HEK293 (cell line): ENCODE data around the gene TJP3.
A peak's percentile ranks its signal among the peaks of the same experiment; 100 is the strongest.

Source experiments
- CTCF ChIA-PET: fragments of 350-600 bp; formaldehyde crosslinking; extraction: SDS; loops from one replicate; lab custom pipeline; 2021; ENCODE audit warnings: antibody characterized with exemption; lab: Yijun Ruan, JAX
- POLR2A ChIA-PET: fragments of 300-600 bp; formaldehyde crosslinking; extraction: SDS; loops from one replicate; lab custom pipeline; 2020; ENCODE audit warnings: antibody characterized with exemption, inconsistent platforms; lab: Yijun Ruan, JAX
- H3K27ac ChIP-seq: fragments of 200-500 bp; sonication (Bioruptor generic); 2 replicates; pipeline ENCODE4 v1.5.1; 2014; ENCODE audit warnings: low read depth, low read length, control low read depth, inconsistent platforms; ENCODE audit errors: extremely low read depth
- H3K36me3 ChIP-seq, 2 experiments: fragments of 200-500 bp in 1 of 2; sonication (Bioruptor generic) in 1 of 2; 1 replicate in 1 of 2; 2 replicates in 1 of 2; pipeline ENCODE4 v1.5.1; 2014 to 2017; ENCODE audit warnings: inconsistent platforms in 2 of 2, low read length in 2 of 2; ENCODE audit not compliant: control insufficient read depth in 2 of 2, insufficient read depth in 1 of 2
- H3K4me1 ChIP-seq: fragments of 200-500 bp; sonication (Bioruptor generic); 2 replicates; pipeline ENCODE4 v1.5.1; 2014; ENCODE audit warnings: mild to moderate bottlenecking, low read length, inconsistent platforms; ENCODE audit not compliant: control insufficient read depth, insufficient read depth
- H3K4me3 ChIP-seq: 2 replicates; pipeline ENCODE4 v1.5.1; 2011; ENCODE audit warnings: low read depth, mild to moderate bottlenecking, control low read depth, low read length, moderate library complexity
- H3K9me3 ChIP-seq: fragments of 200-500 bp; sonication (Bioruptor generic); 2 replicates; pipeline ENCODE4 v1.5.1; 2014; ENCODE audit warnings: low read depth, low read length, inconsistent platforms; ENCODE audit not compliant: control insufficient read depth, insufficient read depth
- FEZF1 ChIP-seq: fragments of 450-650 bp; formaldehyde crosslinking; IDR thresholded peaks from 2 replicates; pipeline ENCODE4 v1.5.1; 2016; ENCODE audit warnings: missing biosample characterization, missing genetic modification characterization
- SP7 ChIP-seq: fragments of 450-650 bp; formaldehyde crosslinking; IDR thresholded peaks from 2 replicates; pipeline ENCODE4 v1.5.1; 2016; ENCODE audit warnings: missing biosample characterization, missing genetic modification characterization
- ZBTB17 ChIP-seq: fragments of 450-650 bp; formaldehyde crosslinking; IDR thresholded peaks from 2 replicates; pipeline ENCODE4 v1.5.1; 2016; ENCODE audit warnings: missing biosample characterization, missing genetic modification characterization
- ZFHX2 ChIP-seq: fragments of 450-650 bp; formaldehyde crosslinking; conservative IDR thresholded peaks from 2 replicates; pipeline ENCODE4 v1.5.1; 2016; ENCODE audit warnings: missing biosample characterization, missing genetic modification characterization
- ZNF132 ChIP-seq: fragments of 450-650 bp; formaldehyde crosslinking; IDR thresholded peaks from 2 replicates; pipeline ENCODE4 v1.5.1; 2017; ENCODE audit warnings: missing biosample characterization, missing genetic modification characterization, borderline replicate concordance
- ZNF324 ChIP-seq: fragments of 450-650 bp; formaldehyde crosslinking; IDR thresholded peaks from 2 replicates; pipeline ENCODE4 v1.5.1; 2016; ENCODE audit warnings: missing biosample characterization, missing genetic modification characterization
- ZNF366 ChIP-seq: fragments of 450-650 bp; formaldehyde crosslinking; conservative IDR thresholded peaks from 2 replicates; pipeline ENCODE4 v1.5.1; 2016; ENCODE audit warnings: missing biosample characterization, missing genetic modification characterization
- ZNF610 ChIP-seq: fragments of 450-650 bp; formaldehyde crosslinking; IDR thresholded peaks from 2 replicates; pipeline ENCODE4 v1.5.1; 2016; ENCODE audit warnings: missing biosample characterization, missing genetic modification characterization, borderline replicate concordance
- ZNF658 ChIP-seq: fragments of 450-650 bp; formaldehyde crosslinking; IDR thresholded peaks from 2 replicates; pipeline ENCODE4; 2016; ENCODE audit warnings: missing biosample characterization, missing genetic modification characterization
- TF ChIP-seq, protein P1 (sequence below): fragments of 450-650 bp; formaldehyde crosslinking; optimal IDR thresholded peaks from 2 replicates; pipeline ENCODE3; 2016; ENCODE audit warnings: missing biosample characterization, mild to moderate bottlenecking, missing genetic modification characterization
- TF ChIP-seq, protein P2 (sequence below): fragments of 450-650 bp; formaldehyde crosslinking; IDR thresholded peaks from 2 replicates; pipeline ENCODE4 v1.5.1; 2016; ENCODE audit warnings: missing biosample characterization, missing genetic modification characterization
- TF ChIP-seq, protein P3 (sequence below): fragments of 450-650 bp; formaldehyde crosslinking; IDR thresholded peaks from 2 replicates; pipeline ENCODE4 v1.5.1; 2016; ENCODE audit warnings: missing biosample characterization, missing genetic modification characterization, borderline replicate concordance
- TF ChIP-seq, protein P4 (sequence below): fragments of 450-650 bp; formaldehyde crosslinking; IDR thresholded peaks from 2 replicates; pipeline ENCODE4 v1.5.1; 2017; ENCODE audit warnings: missing biosample characterization, missing genetic modification characterization
- TF ChIP-seq, protein P5 (sequence below): fragments of 450-650 bp; formaldehyde crosslinking; IDR thresholded peaks from 2 replicates; pipeline ENCODE4 v1.5.1; 2016; ENCODE audit warnings: missing biosample characterization, missing genetic modification characterization

The TJP3 gene

DNA sequence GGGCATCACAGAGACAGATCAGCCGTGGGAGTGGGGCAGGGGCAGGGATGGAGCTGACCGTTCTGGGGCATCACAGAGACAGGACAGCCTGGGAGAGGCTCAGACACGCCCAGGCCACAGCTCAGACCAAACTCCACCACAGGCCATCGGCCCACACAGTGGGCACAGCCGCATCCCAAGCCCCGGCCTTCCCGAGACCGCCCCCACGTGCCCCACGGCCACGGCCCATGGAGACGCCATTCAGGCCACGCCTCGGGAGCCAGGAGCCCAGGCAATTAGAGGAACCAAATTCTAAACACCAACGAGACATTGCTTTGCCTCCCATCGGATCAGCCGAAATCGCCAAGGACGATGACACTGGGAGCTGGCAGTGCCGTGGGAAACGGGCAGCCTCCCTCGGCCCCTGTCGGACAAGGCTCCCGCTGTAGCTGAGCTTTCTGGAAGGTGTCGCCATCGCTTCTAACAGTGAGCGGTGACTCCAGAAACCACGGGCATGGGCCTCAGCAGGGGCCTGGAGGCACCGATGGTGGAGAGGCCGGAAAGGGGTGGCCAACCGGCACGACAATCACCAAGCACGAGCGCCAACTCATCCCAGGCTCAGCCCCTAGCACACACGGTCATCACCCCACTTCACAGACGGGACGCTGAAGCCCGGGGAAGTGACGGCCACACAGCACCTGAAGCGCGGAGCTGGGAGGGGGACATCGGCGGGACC lies 10.4 kb upstream of the TJP3 start:
- CTCF ChIA-PET: interaction anchor here (0.7 to 1.3 kb wide), 7 partner anchors 20 to 151 kb away, joined by 3 to 7 read pairs (median 3); no protein-coding TSS in a partner anchor
- H3K36me3 ChIP-seq: peaks cover 0 to 3% of the 10 kb centered on the region in 2 experiments; a peak in 1 of 3 replicates
- no peak overlapping the region for H3K4me3 ChIP-seq
- no peaks in the 10 kb centered on the region for H3K9me3 ChIP-seq
- 0 out of 2 replicates have a peak, but pooled peaks have one; percentile 16 for TF ChIP-seq ZFHX2
- no peak for TF ChIP-seq SP7 (tag by site-specific recombination)
- no peak for TF ChIP-seq FEZF1 (tag by site-specific recombination)
- TF ChIP-seq, all 188 proteins: peak for 1
- Histone ChIP-seq H3K4me1 (no peaks in the 10 kb centered on the region), H3K27ac (no peak overlapping the region)
- POLR2A ChIA-PET: interaction anchor here (1.0 kb wide), 1 partner anchor 9 kb away, joined by 3 read pairs; no protein-coding TSS in a partner anchor

DNA sequence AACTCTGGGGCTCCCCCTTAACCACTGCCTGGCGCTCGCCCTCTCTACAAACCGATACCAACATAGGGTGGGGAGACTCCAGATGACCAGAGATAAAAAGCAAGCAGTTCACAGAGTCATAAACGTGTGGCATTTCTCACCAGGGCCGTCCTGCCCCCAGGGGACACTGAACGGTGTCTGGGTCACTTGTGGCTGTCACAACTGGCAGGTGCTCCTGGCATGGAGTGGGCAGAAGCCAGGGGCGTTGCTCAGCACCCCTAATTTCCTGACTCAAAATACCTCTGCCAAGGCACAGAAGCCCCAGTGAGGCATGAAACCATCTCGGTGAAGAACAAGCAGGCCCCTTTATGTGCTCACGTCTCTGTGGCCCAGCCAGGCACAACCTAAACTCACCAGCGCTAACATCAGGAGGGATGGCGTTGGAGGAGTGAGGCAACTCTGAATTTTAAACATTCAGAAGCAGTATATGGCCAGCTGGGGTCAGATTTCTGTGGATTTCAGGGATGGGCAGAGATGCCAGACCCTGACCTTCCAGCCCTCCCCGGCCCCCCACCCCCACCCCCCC lies 9.7 kb upstream of the TJP3 start:
- Histone ChIP-seq H3K4me3 (no peak overlapping the region), H3K36me3 (peaks cover 0 to 3% of the 10 kb centered on the region in 2 experiments; a peak in 1 of 3 replicates), H3K27ac (no peak overlapping the region), H3K4me1 (no peaks in the 10 kb centered on the region), H3K9me3 (no peaks in the 10 kb centered on the region)
- ChIA-PET CTCF (interaction anchor here (1.1 to 2.9 kb wide), 3 partner anchors 20 to 32 kb away, joined by 3 to 25 read pairs (median 7); no protein-coding TSS in a partner anchor), POLR2A (interaction anchor here (0.6 to 1.0 kb wide), 2 partner anchors 8 to 57 kb away, joined by 4 to 6 read pairs; no protein-coding TSS in a partner anchor)
- TF ChIP-seq, protein P1, sequence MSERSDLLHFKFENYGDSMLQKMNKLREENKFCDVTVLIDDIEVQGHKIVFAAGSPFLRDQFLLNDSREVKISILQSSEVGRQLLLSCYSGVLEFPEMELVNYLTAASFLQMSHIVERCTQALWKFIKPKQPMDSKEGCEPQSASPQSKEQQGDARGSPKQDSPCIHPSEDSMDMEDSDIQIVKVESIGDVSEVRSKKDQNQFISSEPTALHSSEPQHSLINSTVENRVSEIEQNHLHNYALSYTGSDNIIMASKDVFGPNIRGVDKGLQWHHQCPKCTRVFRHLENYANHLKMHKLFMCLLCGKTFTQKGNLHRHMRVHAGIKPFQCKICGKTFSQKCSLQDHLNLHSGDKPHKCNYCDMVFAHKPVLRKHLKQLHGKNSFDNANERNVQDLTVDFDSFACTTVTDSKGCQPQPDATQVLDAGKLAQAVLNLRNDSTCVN (tag by site-specific recombination): no peak
- TF ChIP-seq ZNF610 (tag by site-specific recombination): no peak
- TF ChIP-seq, protein P2, sequence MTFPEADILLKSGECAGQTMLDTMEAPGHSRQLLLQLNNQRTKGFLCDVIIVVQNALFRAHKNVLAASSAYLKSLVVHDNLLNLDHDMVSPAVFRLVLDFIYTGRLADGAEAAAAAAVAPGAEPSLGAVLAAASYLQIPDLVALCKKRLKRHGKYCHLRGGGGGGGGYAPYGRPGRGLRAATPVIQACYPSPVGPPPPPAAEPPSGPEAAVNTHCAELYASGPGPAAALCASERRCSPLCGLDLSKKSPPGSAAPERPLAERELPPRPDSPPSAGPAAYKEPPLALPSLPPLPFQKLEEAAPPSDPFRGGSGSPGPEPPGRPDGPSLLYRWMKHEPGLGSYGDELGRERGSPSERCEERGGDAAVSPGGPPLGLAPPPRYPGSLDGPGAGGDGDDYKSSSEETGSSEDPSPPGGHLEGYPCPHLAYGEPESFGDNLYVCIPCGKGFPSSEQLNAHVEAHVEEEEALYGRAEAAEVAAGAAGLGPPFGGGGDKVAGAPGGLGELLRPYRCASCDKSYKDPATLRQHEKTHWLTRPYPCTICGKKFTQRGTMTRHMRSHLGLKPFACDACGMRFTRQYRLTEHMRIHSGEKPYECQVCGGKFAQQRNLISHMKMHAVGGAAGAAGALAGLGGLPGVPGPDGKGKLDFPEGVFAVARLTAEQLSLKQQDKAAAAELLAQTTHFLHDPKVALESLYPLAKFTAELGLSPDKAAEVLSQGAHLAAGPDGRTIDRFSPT (tag by site-specific recombination): 0 out of 2 replicates have a peak, but pooled peaks have one; percentile 20
- TF ChIP-seq, protein P3, sequence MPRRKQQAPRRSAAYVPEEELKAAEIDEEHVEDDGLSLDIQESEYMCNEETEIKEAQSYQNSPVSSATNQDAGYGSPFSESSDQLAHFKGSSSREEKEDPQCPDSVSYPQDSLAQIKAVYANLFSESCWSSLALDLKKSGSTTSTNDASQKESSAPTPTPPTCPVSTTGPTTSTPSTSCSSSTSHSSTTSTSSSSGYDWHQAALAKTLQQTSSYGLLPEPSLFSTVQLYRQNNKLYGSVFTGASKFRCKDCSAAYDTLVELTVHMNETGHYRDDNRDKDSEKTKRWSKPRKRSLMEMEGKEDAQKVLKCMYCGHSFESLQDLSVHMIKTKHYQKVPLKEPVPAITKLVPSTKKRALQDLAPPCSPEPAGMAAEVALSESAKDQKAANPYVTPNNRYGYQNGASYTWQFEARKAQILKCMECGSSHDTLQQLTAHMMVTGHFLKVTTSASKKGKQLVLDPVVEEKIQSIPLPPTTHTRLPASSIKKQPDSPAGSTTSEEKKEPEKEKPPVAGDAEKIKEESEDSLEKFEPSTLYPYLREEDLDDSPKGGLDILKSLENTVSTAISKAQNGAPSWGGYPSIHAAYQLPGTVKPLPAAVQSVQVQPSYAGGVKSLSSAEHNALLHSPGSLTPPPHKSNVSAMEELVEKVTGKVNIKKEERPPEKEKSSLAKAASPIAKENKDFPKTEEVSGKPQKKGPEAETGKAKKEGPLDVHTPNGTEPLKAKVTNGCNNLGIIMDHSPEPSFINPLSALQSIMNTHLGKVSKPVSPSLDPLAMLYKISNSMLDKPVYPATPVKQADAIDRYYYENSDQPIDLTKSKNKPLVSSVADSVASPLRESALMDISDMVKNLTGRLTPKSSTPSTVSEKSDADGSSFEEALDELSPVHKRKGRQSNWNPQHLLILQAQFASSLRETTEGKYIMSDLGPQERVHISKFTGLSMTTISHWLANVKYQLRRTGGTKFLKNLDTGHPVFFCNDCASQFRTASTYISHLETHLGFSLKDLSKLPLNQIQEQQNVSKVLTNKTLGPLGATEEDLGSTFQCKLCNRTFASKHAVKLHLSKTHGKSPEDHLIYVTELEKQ (tag by site-specific recombination): no peak

DNA sequence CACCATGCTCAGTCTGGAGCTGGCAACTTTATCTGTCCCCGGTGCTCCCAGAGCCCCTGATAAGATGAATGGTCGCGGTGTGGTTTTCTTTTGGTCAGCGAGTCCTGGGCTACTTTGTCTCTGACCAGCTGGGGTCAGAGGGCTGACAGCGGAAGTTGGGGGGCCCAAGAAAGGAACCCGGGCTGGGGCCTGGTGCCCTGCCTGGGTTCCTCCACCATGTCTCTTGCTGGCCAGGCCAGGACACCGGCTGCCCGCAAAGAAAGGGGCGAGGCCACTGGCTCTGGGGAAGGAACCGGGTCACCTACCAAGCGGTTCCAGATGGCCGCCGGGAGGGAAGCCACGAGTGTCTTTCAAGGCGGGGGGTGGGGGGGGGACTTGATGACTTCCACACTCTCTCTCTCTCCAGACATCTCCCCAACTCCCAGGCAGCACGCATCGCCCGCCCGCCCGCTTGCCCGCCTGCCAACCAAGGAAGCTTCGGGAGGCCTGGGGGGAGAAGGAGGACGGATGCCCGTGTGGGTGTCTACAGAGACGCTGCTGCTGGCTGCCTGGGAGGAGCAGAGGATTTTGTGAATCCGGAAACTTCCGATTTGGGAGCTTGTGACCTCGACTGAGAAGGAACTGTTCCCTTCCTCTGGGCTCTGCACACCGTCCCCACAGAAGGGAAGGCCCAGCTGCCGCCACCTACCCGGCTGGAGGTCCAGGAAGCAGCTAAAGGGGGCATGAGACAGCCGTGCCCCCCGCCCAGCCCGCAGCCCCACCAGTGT lies 9.0 kb upstream of the TJP3 start:
- Histone ChIP-seq H3K9me3 (no peaks in the 10 kb centered on the region), H3K27ac (peak overlapping the region; percentile 31; the same call in 1 of the 2 replicates), H3K4me1 (no peaks in the 10 kb centered on the region), H3K36me3 (peaks cover 0 to 3% of the 10 kb centered on the region in 2 experiments; a peak in 1 of 3 replicates), H3K4me3 (peak overlapping the region; percentile 69)
- POLR2A ChIA-PET: interaction anchor here (0.6 to 1.3 kb wide), 4 partner anchors 9 to 63 kb away, joined by 3 to 6 read pairs (median 4); partner anchors contain the start of gene MRPL54
- CTCF ChIA-PET: interaction anchor here (0.7 to 2.9 kb wide), 7 partner anchors 9 to 289 kb away, joined by 3 to 25 read pairs (median 3); no protein-coding TSS in a partner anchor
- TF ChIP-seq, protein P4, sequence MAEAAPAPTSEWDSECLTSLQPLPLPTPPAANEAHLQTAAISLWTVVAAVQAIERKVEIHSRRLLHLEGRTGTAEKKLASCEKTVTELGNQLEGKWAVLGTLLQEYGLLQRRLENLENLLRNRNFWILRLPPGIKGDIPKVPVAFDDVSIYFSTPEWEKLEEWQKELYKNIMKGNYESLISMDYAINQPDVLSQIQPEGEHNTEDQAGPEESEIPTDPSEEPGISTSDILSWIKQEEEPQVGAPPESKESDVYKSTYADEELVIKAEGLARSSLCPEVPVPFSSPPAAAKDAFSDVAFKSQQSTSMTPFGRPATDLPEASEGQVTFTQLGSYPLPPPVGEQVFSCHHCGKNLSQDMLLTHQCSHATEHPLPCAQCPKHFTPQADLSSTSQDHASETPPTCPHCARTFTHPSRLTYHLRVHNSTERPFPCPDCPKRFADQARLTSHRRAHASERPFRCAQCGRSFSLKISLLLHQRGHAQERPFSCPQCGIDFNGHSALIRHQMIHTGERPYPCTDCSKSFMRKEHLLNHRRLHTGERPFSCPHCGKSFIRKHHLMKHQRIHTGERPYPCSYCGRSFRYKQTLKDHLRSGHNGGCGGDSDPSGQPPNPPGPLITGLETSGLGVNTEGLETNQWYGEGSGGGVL: 0 out of 2 replicates have a peak, but pooled peaks have one; percentile 29
- TF ChIP-seq ZFHX2 (peak; percentile 27), ZNF366 (tag by site-specific recombination) (0 out of 2 replicates have a peak, but pooled peaks have one; percentile 20), ZNF324 (tag by site-specific recombination) (no peak), ZBTB17 (peak; percentile 61), ZNF658 (tag by site-specific recombination) (no peak), ZNF132 (no peak)
- TF ChIP-seq, protein P5, sequence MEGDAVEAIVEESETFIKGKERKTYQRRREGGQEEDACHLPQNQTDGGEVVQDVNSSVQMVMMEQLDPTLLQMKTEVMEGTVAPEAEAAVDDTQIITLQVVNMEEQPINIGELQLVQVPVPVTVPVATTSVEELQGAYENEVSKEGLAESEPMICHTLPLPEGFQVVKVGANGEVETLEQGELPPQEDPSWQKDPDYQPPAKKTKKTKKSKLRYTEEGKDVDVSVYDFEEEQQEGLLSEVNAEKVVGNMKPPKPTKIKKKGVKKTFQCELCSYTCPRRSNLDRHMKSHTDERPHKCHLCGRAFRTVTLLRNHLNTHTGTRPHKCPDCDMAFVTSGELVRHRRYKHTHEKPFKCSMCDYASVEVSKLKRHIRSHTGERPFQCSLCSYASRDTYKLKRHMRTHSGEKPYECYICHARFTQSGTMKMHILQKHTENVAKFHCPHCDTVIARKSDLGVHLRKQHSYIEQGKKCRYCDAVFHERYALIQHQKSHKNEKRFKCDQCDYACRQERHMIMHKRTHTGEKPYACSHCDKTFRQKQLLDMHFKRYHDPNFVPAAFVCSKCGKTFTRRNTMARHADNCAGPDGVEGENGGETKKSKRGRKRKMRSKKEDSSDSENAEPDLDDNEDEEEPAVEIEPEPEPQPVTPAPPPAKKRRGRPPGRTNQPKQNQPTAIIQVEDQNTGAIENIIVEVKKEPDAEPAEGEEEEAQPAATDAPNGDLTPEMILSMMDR: 0 out of 2 replicates have a peak, but pooled peaks have one; percentile 15
